HEK293 (cell line): ENCODE results near the gene EPHA2.
A peak's percentile ranks its signal among the peaks of the same experiment; 100 is the strongest.
"Not testable (repeated sequence)": the region's sequence is repeated elsewhere in the genome, so short reads cannot be mapped to it uniquely, and the experiment has no call there.

Source experiments
- CTCF ChIA-PET: fragments of 350-600 bp; formaldehyde crosslinking; extraction: SDS; loops from one replicate; lab custom pipeline; 2021; ENCODE audit warnings: antibody characterized with exemption; lab: Yijun Ruan, JAX
- POLR2A ChIA-PET: fragments of 300-600 bp; formaldehyde crosslinking; extraction: SDS; loops from one replicate; lab custom pipeline; 2020; ENCODE audit warnings: antibody characterized with exemption, inconsistent platforms; lab: Yijun Ruan, JAX
- H3K27ac ChIP-seq: fragments of 200-500 bp; sonication (Bioruptor generic); 2 replicates; pipeline ENCODE4 v1.5.1; 2014; ENCODE audit warnings: low read depth, low read length, control low read depth, inconsistent platforms; ENCODE audit errors: extremely low read depth
- H3K36me3 ChIP-seq, 2 experiments: fragments of 200-500 bp in 1 of 2; sonication (Bioruptor generic) in 1 of 2; 1 replicate in 1 of 2; 2 replicates in 1 of 2; pipeline ENCODE4 v1.5.1; 2014 to 2017; ENCODE audit warnings: inconsistent platforms in 2 of 2, low read length in 2 of 2; ENCODE audit not compliant: control insufficient read depth in 2 of 2, insufficient read depth in 1 of 2
- H3K4me1 ChIP-seq: fragments of 200-500 bp; sonication (Bioruptor generic); 2 replicates; pipeline ENCODE4 v1.5.1; 2014; ENCODE audit warnings: mild to moderate bottlenecking, low read length, inconsistent platforms; ENCODE audit not compliant: control insufficient read depth, insufficient read depth
- H3K4me3 ChIP-seq: 2 replicates; pipeline ENCODE4 v1.5.1; 2011; ENCODE audit warnings: low read depth, mild to moderate bottlenecking, control low read depth, low read length, moderate library complexity
- H3K9me3 ChIP-seq: fragments of 200-500 bp; sonication (Bioruptor generic); 2 replicates; pipeline ENCODE4 v1.5.1; 2014; ENCODE audit warnings: low read depth, low read length, inconsistent platforms; ENCODE audit not compliant: control insufficient read depth, insufficient read depth
- KLF8 ChIP-seq: fragments of 450-650 bp; formaldehyde crosslinking; IDR thresholded peaks from 2 replicates; pipeline ENCODE4 v1.5.1; 2016; ENCODE audit warnings: missing biosample characterization, missing genetic modification characterization
- SETDB1 ChIP-seq: IDR thresholded peaks from one replicate; pipeline ENCODE4 v1.6.1; 2017; ENCODE audit warnings: mild to moderate bottlenecking, low read length, moderate library complexity, mixed read lengths; ENCODE audit not compliant: insufficient read length
- ZNF10 ChIP-seq: fragments of 450-650 bp; formaldehyde crosslinking; IDR thresholded peaks from 2 replicates; pipeline ENCODE4 v1.5.1; 2017; ENCODE audit warnings: missing biosample characterization, missing genetic modification characterization
- ZNF121 ChIP-seq: fragments of 450-650 bp; formaldehyde crosslinking; IDR thresholded peaks from 2 replicates; pipeline ENCODE4 v1.5.1; 2016; ENCODE audit warnings: missing biosample characterization, missing genetic modification characterization
- ZNF423 ChIP-seq: fragments of 450-650 bp; formaldehyde crosslinking; IDR thresholded peaks from 2 replicates; pipeline ENCODE4 v1.5.1; 2016; ENCODE audit warnings: missing biosample characterization, missing genetic modification characterization
- ZNF664 ChIP-seq: fragments of 450-650 bp; formaldehyde crosslinking; IDR thresholded peaks from 2 replicates; pipeline ENCODE4 v1.5.1; 2016; ENCODE audit warnings: missing biosample characterization, missing genetic modification characterization
- ZNF768 ChIP-seq: fragments of 450-650 bp; formaldehyde crosslinking; IDR thresholded peaks from 2 replicates; pipeline ENCODE4 v1.5.1; 2018; ENCODE audit warnings: missing biosample characterization, mild to moderate bottlenecking, missing genetic modification characterization
- TF ChIP-seq, protein P1 (sequence below): fragments of 450-650 bp; formaldehyde crosslinking; IDR thresholded peaks from 2 replicates; pipeline ENCODE4 v1.5.0; 2017; ENCODE audit warnings: missing biosample characterization, missing genetic modification characterization, borderline replicate concordance

Gene EPHA2

DNA sequence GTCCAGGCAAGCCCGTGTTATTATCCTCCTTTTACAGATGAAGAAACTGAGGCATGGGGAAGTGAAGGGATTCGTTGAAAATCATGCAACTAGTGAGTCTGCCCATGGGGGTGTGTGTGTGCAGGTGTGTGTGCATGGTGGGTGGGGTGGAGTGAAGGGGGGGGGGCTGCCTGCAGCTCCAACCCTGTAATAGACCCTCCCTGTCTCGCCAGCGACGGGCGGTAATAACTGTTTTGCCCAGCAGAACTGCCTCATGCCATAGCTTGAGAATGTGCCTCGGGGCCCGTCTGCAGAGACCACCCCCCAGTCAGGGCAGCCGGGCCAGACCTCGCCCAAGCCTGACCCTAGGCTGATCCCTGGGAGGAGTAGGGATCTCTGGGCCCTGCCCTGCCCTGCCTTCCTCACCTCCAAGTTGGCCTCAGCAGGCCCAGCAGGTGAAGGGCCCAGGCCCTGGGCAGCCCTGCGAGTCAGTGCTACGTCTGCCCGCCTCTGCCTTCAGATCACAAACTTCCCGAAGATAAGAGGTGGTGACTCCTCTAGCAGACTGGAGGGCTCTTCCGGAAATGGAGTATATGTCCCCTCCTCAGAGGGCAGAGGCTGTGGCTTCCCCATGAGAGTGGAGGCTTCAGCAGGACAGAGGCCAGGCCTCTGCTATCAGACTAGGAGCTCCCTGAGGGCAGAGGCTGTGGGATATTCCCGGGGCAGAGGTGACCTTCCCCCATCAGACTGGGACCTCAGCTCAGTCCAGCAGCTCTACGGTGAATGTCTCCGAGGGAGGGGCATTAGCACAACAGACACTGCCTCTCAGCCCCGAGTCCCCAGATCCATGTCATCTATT is 15.7 kb upstream of the EPHA2 start:
- Histone ChIP-seq H3K27ac (no peak overlapping the region), H3K36me3 (no peaks in the 10 kb centered on the region), H3K4me3 (no peak overlapping the region), H3K9me3 (no peaks in the 10 kb centered on the region), H3K4me1 (peaks cover 10% of the 10 kb centered on the region)
- CTCF ChIA-PET = interaction anchor here (0.6 kb wide), 2 partner anchors 10 to 171 kb away, joined by 3 read pairs; no protein-coding TSS in a partner anchor
- POLR2A ChIA-PET = interaction anchor here (1.1 kb wide), 1 partner anchor 15 kb away, joined by 5 read pairs; the partner anchor contains the start of gene EPHA2
- TF ChIP-seq ZNF10 (peak; percentile 69; the same call in 1 of the 2 replicates), ZNF768 (no peak), SETDB1 (no peak)
- TF ChIP-seq, protein P1, sequence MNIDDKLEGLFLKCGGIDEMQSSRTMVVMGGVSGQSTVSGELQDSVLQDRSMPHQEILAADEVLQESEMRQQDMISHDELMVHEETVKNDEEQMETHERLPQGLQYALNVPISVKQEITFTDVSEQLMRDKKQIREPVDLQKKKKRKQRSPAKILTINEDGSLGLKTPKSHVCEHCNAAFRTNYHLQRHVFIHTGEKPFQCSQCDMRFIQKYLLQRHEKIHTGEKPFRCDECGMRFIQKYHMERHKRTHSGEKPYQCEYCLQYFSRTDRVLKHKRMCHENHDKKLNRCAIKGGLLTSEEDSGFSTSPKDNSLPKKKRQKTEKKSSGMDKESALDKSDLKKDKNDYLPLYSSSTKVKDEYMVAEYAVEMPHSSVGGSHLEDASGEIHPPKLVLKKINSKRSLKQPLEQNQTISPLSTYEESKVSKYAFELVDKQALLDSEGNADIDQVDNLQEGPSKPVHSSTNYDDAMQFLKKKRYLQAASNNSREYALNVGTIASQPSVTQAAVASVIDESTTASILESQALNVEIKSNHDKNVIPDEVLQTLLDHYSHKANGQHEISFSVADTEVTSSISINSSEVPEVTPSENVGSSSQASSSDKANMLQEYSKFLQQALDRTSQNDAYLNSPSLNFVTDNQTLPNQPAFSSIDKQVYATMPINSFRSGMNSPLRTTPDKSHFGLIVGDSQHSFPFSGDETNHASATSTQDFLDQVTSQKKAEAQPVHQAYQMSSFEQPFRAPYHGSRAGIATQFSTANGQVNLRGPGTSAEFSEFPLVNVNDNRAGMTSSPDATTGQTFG (tag by site-specific recombination) = no peak

- TF ChIP-seq ZNF664 (tag by site-specific recombination) = peak; percentile 79
- TF ChIP-seq ZNF423 = no peak
- Histone ChIP-seq H3K4me3 (no peak overlapping the region), H3K36me3 (no peaks in the 10 kb centered on the region), H3K9me3 (no peaks in the 10 kb centered on the region), H3K4me1 (no peaks in the 10 kb centered on the region; the same call in 1 of the 2 replicates), H3K27ac (no peak overlapping the region)
- ChIA-PET CTCF (no interaction called here), POLR2A (interaction anchor here (1.7 kb wide), 1 partner anchor 16 kb away, joined by 7 read pairs; no protein-coding TSS in a partner anchor)
Measured at GRCh38 chr1:16170283-16170673, 14.4 kb upstream of the EPHA2 start.

GRCh38 chr1:16168622-16169360 is 12.9 kb upstream of the EPHA2 start:
- Histone ChIP-seq H3K4me3 (no peak overlapping the region), H3K27ac (no peak overlapping the region), H3K36me3 (no peaks in the 10 kb centered on the region), H3K4me1 (peaks cover 5% of the 10 kb centered on the region), H3K9me3 (no peaks in the 10 kb centered on the region)
- ChIA-PET POLR2A (interaction anchor here (1.7 kb wide), 1 partner anchor 14 kb away, joined by 7 read pairs; no protein-coding TSS in a partner anchor), CTCF (interaction anchor here (0.6 to 2.1 kb wide), 4 partner anchors 13 to 87 kb away, joined by 3 to 10 read pairs (median 3); partner anchors contain the start of gene EPHA2)
- TF ChIP-seq KLF8 (tag by site-specific recombination) (no peak), ZNF121 (tag by site-specific recombination) (0 out of 2 replicates have a peak, but pooled peaks have one; percentile 40)

DNA sequence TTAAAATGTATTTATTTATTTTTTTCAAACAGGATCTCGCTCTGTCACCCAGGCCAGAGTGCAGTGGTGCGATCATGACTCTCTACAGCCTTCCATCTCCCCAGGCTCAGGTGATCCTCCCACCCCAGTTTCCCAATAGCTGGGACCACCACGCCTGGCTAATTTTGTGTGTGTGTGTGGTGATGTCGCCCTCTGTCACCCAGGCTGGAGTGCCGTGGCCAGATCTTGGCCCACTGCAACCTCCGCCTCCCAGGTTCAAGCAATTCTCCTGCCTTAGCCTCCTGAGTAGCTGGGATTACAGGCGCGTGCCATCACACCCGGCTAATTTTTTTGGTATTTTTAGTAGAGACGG is 12.3 kb upstream of the EPHA2 start:
- POLR2A ChIA-PET, H3K27ac ChIP-seq, H3K4me3 ChIP-seq, H3K9me3 ChIP-seq, H3K36me3 ChIP-seq, H3K4me1 ChIP-seq: not testable (repeated sequence)
- CTCF ChIA-PET = interaction anchor here (0.6 to 2.1 kb wide), 3 partner anchors 12 to 86 kb away, joined by 3 to 10 read pairs (median 3); partner anchors contain the start of gene EPHA2
